ENCODE results near the gene AGAP6. TPM values are rescaled to one million over a fixed set of nuclear protein-coding genes. Genes with fewer than 3 reads are reported as not detected.
"Not testable (repeated sequence)": the region's sequence is repeated elsewhere in the genome, so short reads cannot be mapped to it uniquely, and the experiment has no call there.

The AGAP6 gene
- total and polyA plus RNA-seq, 2 of the 8 experiments (the other 6 are each of a cell fraction or from before 2014, with no cell fraction given), result 13.0 to 15.3 TPM

GRCh38 chr10:50055494-50056292, 67.5 kb downstream of the AGAP6 start:
- H2BK12ac ChIP-seq (ENCODE audit: low read depth, low read length); H3K36me3 ChIP-seq (ENCODE audit: control insufficient read depth in 2 of 4, insufficient read depth in 4 of 4, low read length in 3 of 4); H3K4me3 ChIP-seq (ENCODE audit: extremely low read depth in 1 of 4, insufficient read depth in 2 of 4, low read depth in 3 of 4, low read length in 4 of 4); H3K23me2 ChIP-seq (ENCODE audit: low read depth, low read length); H3K27ac ChIP-seq (ENCODE audit: low read depth, low read length); H3K23ac ChIP-seq (ENCODE audit: insufficient read length); H3K4me2 ChIP-seq (ENCODE audit: insufficient read depth in 1 of 2, low read depth in 2 of 2, low read length in 2 of 2); H3K79me2 ChIP-seq (ENCODE audit: control insufficient read depth in 1 of 2, insufficient read depth in 2 of 2, low read length in 2 of 2); FAIRE-seq; H4K8ac ChIP-seq (ENCODE audit: extremely low read depth, insufficient read depth, low read length); H3K4me1 ChIP-seq (replicated peaks in 1 of 4; ENCODE audit: control insufficient read depth in 3 of 4, insufficient read depth in 4 of 4, low read length in 3 of 4); H4K91ac ChIP-seq (replicated peaks; ENCODE audit: insufficient read length, low read length); H3K27me3 ChIP-seq (replicated peaks in 1 of 4; ENCODE audit: control insufficient read depth in 3 of 4, extremely low read depth in 1 of 4, insufficient read depth in 3 of 4, low read length in 3 of 4); POLR2A ChIA-PET (ENCODE audit: partially characterized antibody); H2BK20ac ChIP-seq (ENCODE audit: low read length); H3K56ac ChIP-seq (replicated peaks; ENCODE audit: insufficient read length, low read depth, low read length); H3K9ac ChIP-seq (replicated peaks in 1 of 4; ENCODE audit: extremely low read depth in 1 of 4, low read depth in 3 of 4, low read length in 3 of 4); DNase-seq (ENCODE audit: low read depth in 1 of 2, low spot score in 2 of 2); H2BK120ac ChIP-seq (replicated peaks; ENCODE audit: low read depth, low read length); H2BK15ac ChIP-seq (ENCODE audit: low read length); H3K79me1 ChIP-seq (ENCODE audit: low read depth, low read length); H3K9me3 ChIP-seq (ENCODE audit: insufficient read depth in 2 of 2, low read depth in 1 of 2, low read length in 1 of 2); H4K20me1 ChIP-seq (replicated peaks in 1 of 2; ENCODE audit: control insufficient read depth in 1 of 2, insufficient read depth in 2 of 2, low read length in 2 of 2); H2BK5ac ChIP-seq (ENCODE audit: low read depth, low read length); H4K5ac ChIP-seq (ENCODE audit: insufficient read length, low read depth, low read length); CTCF ChIA-PET (ENCODE audit: partially characterized antibody); H2AFZ ChIP-seq (ENCODE audit: low read length); H2AK5ac ChIP-seq (ENCODE audit: low read depth, low read length); H3K4ac ChIP-seq (replicated peaks; ENCODE audit: insufficient read length, low read depth, low read length); H3K14ac ChIP-seq (ENCODE audit: insufficient read length); H3K18ac ChIP-seq (ENCODE audit: extremely low read depth, low read length): not testable (repeated sequence)
- WGBS, 2 experiments (ENCODE audit: extremely low coverage in 1 of 2, insufficient coverage in 1 of 2, insufficient read length in 1 of 2, insufficient replicate concordance in 2 of 2, low coverage in 1 of 2, low lambda C conversion rate in 2 of 2, missing lambda C conversion rate in 1 of 2), result 70% methylated on average over 5 of the region's 5 CpGs; no CpG with 5 or more reads in 1 of the 2 experiments

- FAIRE-seq; CTCF ChIA-PET (ENCODE audit: partially characterized antibody); H4K8ac ChIP-seq (ENCODE audit: extremely low read depth, insufficient read depth, low read length): not testable (repeated sequence)
These were observed 68.4 kb downstream of the AGAP6 start for GRCh38 chr10:50056654-50057053.

More at GRCh38 chr10:50056654-50057053, 68.4 kb downstream of the AGAP6 start:
- H3K14ac ChIP-seq (ENCODE audit: insufficient read length); H2BK5ac ChIP-seq (ENCODE audit: low read depth, low read length); H2AFZ ChIP-seq (ENCODE audit: low read length); H3K23ac ChIP-seq (ENCODE audit: insufficient read length); H3K4ac ChIP-seq (replicated peaks; ENCODE audit: insufficient read length, low read depth, low read length); H4K91ac ChIP-seq (replicated peaks; ENCODE audit: insufficient read length, low read length); H3K23me2 ChIP-seq (ENCODE audit: low read depth, low read length); H3K4me2 ChIP-seq (ENCODE audit: insufficient read depth in 1 of 2, low read depth in 2 of 2, low read length in 2 of 2); POLR2A ChIA-PET (ENCODE audit: partially characterized antibody); H4K20me1 ChIP-seq (replicated peaks in 1 of 2; ENCODE audit: control insufficient read depth in 1 of 2, insufficient read depth in 2 of 2, low read length in 2 of 2); H3K79me2 ChIP-seq (ENCODE audit: control insufficient read depth in 1 of 2, insufficient read depth in 2 of 2, low read length in 2 of 2); H2AK5ac ChIP-seq (ENCODE audit: low read depth, low read length); H3K27me3 ChIP-seq (replicated peaks in 1 of 4; ENCODE audit: control insufficient read depth in 3 of 4, extremely low read depth in 1 of 4, insufficient read depth in 3 of 4, low read length in 3 of 4); H2BK120ac ChIP-seq (replicated peaks; ENCODE audit: low read depth, low read length); H3K4me3 ChIP-seq (ENCODE audit: extremely low read depth in 1 of 4, insufficient read depth in 2 of 4, low read depth in 3 of 4, low read length in 4 of 4); H2BK20ac ChIP-seq (ENCODE audit: low read length); H2BK15ac ChIP-seq (ENCODE audit: low read length); H3K18ac ChIP-seq (ENCODE audit: extremely low read depth, low read length); H3K27ac ChIP-seq (ENCODE audit: low read depth, low read length); H3K9me3 ChIP-seq (ENCODE audit: insufficient read depth in 2 of 2, low read depth in 1 of 2, low read length in 1 of 2); H3K9ac ChIP-seq (replicated peaks in 1 of 4; ENCODE audit: extremely low read depth in 1 of 4, low read depth in 3 of 4, low read length in 3 of 4); DNase-seq (ENCODE audit: low read depth in 1 of 2, low spot score in 2 of 2); H3K36me3 ChIP-seq (ENCODE audit: control insufficient read depth in 2 of 4, insufficient read depth in 4 of 4, low read length in 3 of 4); H2BK12ac ChIP-seq (ENCODE audit: low read depth, low read length); H3K4me1 ChIP-seq (replicated peaks in 1 of 4; ENCODE audit: control insufficient read depth in 3 of 4, insufficient read depth in 4 of 4, low read length in 3 of 4); H4K5ac ChIP-seq (ENCODE audit: insufficient read length, low read depth, low read length); H3K79me1 ChIP-seq (ENCODE audit: low read depth, low read length); H3K56ac ChIP-seq (replicated peaks; ENCODE audit: insufficient read length, low read depth, low read length): not testable (repeated sequence)
- WGBS, 2 experiments (ENCODE audit: extremely low coverage in 1 of 2, insufficient coverage in 1 of 2, insufficient read length in 1 of 2, insufficient replicate concordance in 2 of 2, low coverage in 1 of 2, low lambda C conversion rate in 2 of 2, missing lambda C conversion rate in 1 of 2), result 84% methylated on average over 8 of the region's 8 CpGs; no CpG with 5 or more reads in 1 of the 2 experiments
